OCI-LY7 (cell line): ENCODE data around the gene RFPL1.

Source experiments
- EZH2phosphoT487 ChIP-seq: fragments of 200-600 bp; sonication (generic); IDR thresholded peaks from 2 replicates; pipeline ENCODE4 v1.6.1; 2018; ENCODE audit warnings: low read depth, borderline replicate concordance, mild to moderate bottlenecking, mixed run types, antibody characterized with exemption, low read length, moderate library complexity, mixed read lengths
- TF ChIP-seq, protein P1 (sequence below): fragments of 200-600 bp; sonication (generic); conservative IDR thresholded peaks from 2 replicates; pipeline ENCODE4 v1.5.1; 2014; ENCODE audit warnings: mild to moderate bottlenecking, antibody characterized with exemption, low read length, moderate library complexity, mixed read lengths

DNA sequence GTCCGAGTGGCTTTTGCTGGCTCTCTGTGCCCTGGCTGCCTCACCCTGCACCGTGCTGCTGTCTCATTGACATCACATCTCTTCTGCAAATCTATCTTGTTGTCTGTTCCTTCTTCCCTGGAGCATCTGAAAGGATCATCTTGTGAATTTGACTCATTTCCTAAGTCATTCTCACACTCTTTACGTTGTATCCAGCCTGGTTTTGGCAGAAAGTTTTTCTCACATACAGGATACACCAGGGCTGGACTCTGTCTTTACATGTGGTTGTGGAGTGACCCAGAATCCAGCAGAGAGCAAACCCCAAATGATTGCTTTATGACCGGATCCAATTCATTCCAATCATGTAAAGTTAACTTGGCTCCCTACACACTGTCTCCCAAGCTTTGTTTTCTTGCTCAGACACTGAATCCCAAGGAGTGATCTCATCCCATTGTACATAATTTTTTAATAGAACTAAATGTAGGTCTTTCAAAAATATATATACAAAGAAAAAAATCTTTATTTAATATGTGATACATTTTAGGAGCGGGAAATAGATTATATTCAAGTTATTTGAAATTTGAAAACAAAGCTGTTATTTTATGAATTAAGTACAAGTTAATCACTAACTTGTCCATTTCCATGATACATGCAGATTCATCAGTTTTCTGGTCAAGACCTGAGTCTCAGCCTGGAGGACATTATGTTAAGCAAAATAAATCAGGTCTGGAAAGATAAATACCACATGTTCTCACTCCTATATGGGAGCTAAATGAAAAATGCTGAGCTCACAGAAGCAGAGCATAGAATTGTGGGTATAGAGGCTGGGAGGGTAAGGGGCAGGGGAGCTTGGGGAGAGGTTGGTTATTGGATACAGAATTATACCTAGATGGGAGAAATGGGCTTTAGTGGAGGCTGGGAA, 2.9 kb upstream of the RFPL1 start:
- TF ChIP-seq, protein P1, sequence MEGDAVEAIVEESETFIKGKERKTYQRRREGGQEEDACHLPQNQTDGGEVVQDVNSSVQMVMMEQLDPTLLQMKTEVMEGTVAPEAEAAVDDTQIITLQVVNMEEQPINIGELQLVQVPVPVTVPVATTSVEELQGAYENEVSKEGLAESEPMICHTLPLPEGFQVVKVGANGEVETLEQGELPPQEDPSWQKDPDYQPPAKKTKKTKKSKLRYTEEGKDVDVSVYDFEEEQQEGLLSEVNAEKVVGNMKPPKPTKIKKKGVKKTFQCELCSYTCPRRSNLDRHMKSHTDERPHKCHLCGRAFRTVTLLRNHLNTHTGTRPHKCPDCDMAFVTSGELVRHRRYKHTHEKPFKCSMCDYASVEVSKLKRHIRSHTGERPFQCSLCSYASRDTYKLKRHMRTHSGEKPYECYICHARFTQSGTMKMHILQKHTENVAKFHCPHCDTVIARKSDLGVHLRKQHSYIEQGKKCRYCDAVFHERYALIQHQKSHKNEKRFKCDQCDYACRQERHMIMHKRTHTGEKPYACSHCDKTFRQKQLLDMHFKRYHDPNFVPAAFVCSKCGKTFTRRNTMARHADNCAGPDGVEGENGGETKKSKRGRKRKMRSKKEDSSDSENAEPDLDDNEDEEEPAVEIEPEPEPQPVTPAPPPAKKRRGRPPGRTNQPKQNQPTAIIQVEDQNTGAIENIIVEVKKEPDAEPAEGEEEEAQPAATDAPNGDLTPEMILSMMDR = no peak
- TF ChIP-seq EZH2phosphoT487 = no peak
